GM21619 (cell line): ENCODE data around the gene SUCNR1.
A peak's percentile ranks its signal among the peaks of the same experiment; 100 is the strongest.
"Not testable (repeated sequence)": the region's sequence is repeated elsewhere in the genome, so short reads cannot be mapped to it uniquely, and the experiment has no call there.

Experiments
- ATAC-seq: cut with Tn5 transposase; IDR thresholded peaks from one replicate; pipeline ENCODE4 v1.9.1; 2021; ENCODE audit not compliant: unreplicated experiment

The SUCNR1 gene

DNA sequence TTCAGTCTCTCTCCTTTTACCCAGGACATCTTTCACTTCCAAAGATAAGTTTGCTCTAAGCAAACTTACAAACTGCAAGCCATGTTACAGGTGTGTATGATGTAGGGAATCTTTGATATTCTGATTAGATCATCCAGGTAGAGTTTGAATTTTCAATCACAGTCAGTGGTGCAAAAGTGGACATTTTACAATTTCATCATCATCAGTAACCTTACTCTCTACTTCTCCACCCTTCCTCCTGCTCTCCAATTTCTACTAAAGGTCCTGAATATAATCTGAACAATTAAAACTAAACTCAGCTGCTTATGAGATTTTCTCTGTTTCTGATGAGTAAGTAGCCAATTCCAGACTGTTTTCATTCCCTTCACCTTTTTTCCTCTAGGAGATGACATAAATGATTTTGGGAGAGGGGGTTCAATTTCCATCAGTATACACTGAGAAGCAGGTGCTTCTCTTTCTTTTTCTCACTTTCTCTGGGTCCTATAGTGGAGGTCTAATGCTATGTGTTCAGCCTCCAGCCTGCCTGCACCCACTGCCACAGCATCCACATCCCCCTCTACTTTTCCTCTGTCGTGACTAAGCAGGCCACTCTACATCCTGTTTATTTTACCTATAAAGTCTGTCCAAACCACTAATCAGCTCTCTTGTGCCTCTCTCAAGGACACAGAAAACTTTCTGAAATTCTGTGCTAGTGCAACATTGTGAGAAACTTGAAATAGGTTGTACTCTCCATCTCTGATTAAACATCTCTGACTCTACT, 27.6 kb downstream of the SUCNR1 start:
- no peak for ATAC-seq

- no peak for ATAC-seq
These were observed 28.3 kb downstream of the SUCNR1 start for GRCh38 chr3:151901644-151902285.

DNA sequence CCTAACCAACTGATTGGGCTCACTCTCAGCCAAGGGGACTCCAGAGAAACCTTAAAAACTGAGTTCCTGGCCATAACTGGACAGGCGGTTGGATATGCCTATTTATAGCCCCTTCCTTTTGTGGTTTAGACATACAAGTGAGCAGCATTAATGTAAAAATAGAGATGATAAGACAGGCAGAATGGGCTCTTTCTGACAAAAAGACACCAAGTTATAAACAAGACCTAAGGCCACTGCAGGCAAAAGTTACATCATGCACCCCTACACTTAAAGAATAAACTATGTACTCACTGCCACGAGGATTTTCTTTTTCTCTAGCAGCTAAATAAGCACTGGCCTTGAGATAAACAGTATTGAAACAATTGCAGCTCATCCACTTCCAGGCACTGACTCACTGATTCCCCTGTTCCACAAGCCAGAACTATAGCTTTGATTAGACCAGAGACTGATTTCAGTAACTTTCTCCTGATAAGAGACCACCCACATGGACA, 30.1 kb downstream of the SUCNR1 start:
- no peak for ATAC-seq

DNA sequence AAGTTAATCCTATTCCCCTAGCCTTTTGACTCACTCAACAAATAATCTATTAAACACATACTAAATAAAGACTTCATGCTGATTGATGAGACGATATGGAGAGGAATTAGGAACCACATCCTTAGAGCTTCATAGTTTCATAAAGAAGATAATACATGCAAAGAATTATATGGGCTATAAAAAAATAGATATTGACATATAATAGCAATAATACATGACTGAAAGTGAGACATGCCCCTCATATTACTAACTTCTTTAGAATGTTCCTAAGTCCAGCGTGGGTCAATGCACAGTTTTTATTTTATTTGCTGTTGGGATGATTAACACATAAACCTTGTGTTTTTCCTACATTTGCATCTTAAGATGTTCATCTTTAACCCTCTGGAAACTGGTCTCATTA, 32.2 kb downstream of the SUCNR1 start:
- ATAC-seq = no peak

- no peak for ATAC-seq
These were observed 33.3 kb downstream of the SUCNR1 start for GRCh38 chr3:151906751-151907150.

DNA sequence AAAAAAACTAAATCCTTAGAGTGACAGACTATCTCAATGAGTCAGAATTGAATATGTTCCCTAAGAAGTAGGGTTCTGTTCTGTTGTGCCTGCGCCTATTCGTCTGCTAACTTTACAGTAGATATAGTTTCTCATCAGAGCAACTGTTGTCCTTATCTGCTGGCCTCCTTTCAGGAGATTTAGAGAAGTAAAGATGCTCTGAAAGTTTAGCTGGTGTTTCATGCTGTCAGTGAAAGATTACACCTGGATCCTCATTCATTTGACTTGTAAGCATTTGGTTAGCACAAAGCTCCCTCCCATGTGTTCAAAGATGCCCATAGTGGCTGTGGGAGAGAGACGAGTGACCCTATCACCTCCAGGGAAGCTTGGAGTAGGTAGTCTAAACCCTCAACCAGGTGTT, 35.0 kb downstream of the SUCNR1 start:
- ATAC-seq = no peak

DNA sequence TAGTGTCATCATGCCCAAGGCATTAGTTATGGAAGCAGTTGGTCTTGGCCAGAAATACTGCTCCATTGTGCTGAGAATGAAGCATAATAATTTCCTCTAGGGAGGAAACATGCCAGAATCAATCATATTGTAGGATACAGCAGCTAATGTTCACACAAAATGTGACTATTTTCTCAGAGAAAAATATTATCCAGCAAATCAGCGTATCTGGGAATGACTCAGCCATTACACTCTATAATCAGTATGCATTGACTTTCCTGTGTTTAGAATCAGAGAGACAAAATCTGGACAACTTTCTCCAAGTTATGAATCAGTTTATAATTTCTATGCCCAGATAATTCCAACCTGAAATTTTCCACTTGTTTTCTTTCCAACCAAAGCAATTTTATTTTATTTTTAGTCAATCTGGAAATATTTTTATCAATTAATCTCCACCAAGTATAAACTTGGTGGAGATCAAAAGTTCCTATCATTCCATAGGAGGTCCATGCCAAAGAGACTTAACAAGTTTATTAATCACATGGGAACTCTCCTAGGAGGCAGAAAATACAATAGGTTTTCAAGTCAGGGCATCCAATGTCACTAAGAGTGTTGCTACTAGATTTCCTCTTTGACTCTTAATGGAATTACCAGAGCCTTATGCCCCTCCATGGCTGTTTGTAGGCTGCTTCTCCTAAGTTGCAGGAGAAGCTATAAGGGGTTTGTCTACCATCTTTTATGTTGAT, 36.4 kb downstream of the SUCNR1 start:
- ATAC-seq = no peak

DNA sequence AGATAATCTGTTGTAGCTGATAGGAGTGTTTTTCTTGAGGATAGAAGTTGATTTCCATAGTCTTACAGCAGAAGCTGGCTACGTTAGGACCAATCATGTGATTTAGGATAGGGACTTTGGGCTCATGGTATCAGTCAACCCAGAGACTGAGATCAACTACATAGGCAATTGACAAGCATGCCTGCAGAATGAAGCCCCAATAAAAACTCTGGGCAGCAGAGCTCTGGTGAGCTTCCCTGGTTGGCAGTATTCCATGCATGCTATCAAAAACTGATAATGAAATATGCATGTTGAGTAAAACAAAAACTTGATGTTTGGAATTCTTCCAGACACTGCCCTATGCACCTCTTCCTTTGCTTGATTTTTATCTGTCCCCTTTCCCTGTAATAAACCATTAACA, 38.0 kb downstream of the SUCNR1 start:
- no peak for ATAC-seq

DNA sequence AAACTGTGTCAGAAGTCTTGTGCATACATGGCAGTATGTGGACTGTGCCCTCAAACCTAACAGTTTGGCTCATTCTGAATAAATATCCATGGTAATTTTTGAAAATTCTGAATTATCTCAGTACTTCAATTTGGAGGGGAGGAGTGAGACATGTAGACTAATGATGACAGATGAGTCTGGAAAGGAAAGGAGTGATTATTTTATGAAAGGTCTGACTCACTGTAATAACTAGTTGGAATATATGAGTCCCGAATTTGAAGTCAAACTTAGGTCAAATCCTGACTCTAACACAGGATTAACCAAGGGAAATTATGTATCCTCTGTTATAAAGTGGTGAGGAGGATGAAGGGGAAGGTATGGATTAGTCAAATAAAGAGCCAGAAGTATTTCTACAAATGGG, 38.6 kb downstream of the SUCNR1 start:
- ATAC-seq = no peak

GRCh38 chr3:151916781-151917180, 43.3 kb downstream of the SUCNR1 start:
- no peak for ATAC-seq

GRCh38 chr3:151918253-151919029, 45.0 kb downstream of the SUCNR1 start:
- peak; percentile 70 for ATAC-seq

- no peak for ATAC-seq
These were observed 45.5 kb downstream of the SUCNR1 start for GRCh38 chr3:151919030-151919328.

DNA sequence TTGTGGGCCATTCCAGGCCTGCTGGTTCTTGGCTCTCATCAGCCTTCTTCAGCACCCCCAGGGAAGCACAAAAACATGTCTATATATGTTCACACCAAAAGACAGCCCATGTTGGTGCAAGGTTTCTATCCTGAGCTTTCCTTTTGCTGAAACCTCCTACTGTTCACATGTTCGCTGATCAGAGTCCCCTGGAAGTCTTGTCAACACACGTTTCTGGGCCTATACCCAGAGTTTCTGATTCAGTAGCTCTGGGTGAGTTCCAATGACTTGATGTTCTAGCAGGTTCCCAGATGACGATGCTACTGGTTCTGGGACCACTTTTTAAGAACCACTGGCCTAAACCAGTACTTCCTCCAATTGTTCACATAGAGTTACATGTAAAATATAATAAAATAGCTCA, 46.0 kb downstream of the SUCNR1 start:
- ATAC-seq = no peak

- no peak for ATAC-seq
These were observed 50.5 kb downstream of the SUCNR1 start for GRCh38 chr3:151923901-151924300.

DNA sequence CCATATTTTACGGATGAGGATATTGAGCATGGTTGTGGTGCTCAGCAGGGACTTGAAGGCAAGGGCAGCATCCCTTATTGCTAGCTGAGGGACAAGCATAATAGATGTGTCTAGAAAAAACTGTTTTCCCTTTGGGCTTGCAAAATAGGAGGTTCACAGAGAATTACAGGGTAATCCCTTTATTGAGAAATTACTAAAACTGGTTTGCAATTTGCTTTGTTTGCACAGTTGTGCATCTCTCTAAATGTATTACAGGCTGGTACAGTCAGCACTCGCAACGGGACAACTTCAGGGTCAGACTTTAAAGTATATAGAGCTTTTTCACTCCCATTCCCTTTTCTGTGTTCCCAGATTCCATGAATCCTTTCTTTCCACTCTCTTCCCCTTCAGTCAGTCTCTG, 51.3 kb downstream of the SUCNR1 start:
- ATAC-seq = no peak

GRCh38 chr3:151925419-151925818, 52.0 kb downstream of the SUCNR1 start:
- ATAC-seq = no peak

GRCh38 chr3:151925876-151926275, 52.4 kb downstream of the SUCNR1 start:
- no peak for ATAC-seq

DNA sequence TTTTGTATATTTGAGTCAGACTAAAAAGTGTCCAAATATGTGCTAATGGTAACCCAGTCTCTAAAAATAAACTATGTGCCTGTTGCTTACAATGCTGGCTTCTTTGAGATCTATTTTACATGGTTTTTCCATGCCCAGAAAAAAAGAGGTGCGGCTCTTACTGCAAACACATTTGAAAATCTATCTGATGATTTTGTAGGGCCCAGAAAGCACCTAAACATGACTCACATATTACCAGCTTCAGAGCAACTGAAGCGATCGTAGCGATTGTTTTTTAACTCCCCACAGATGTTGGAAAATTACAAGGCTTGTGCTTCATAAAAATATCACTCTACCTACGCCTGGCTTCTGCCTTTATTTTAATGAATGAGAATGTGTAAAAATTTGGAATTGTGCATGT, 53.5 kb downstream of the SUCNR1 start:
- no peak for ATAC-seq

GRCh38 chr3:151927915-151928525, 54.6 kb downstream of the SUCNR1 start:
- ATAC-seq = not testable (repeated sequence)

DNA sequence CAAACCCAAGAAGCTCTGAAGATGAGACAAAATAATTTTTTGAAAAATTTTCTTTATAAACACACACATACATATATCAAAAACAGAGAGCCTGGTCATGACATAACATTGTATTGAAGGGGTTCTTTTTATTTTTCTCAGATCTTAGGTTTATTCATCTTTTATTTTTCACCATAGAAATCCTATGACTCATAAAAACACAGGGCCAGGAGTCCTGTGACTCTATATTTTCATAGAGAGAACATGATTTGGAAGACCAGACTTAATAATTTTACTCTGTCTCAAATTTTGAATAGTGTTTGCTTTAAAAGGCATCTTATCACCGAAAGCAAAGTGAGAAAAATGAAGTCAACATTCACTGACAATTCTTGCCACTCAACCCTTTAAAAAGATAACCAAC, 57.7 kb downstream of the SUCNR1 start:
- ATAC-seq = no peak
